Testis (tissue), 3 donors: ENCODE results near the gene SPRED3. TPM values are rescaled to one million over a fixed set of nuclear protein-coding genes. Genes with fewer than 3 reads are reported as not detected.

Source experiments
- DNase-seq: peaks from one replicate; pipeline ENCODE4 v3.0.0-alpha.2; 2019
- H3K27ac ChIP-seq, 2 donors: fragments of 200-600 bp; sonication (generic); one replicate each; pipeline ENCODE4 v1.5.1; 2019
- H3K27me3 ChIP-seq: fragments of 200-600 bp; sonication (generic); one replicate; pipeline ENCODE4 v1.5.1; 2019
- H3K36me3 ChIP-seq: fragments of 200-600 bp; sonication (generic); one replicate; pipeline ENCODE4 v1.5.1; 2017; ENCODE audit warnings: low read depth; ENCODE audit errors: missing control alignments
- H3K4me1 ChIP-seq: fragments of 200-600 bp; sonication (generic); one replicate; pipeline ENCODE4 v1.5.1; 2019
- H3K4me3 ChIP-seq, 2 donors: fragments of 200-600 bp; sonication (generic); one replicate each; pipeline ENCODE4 v1.5.1; 2017 to 2019
- H3K9me3 ChIP-seq: fragments of 200-600 bp; sonication (generic); one replicate; pipeline ENCODE4 v1.5.1; 2017
- POLR2A ChIP-seq: fragments of 450-650 bp; IDR thresholded peaks from one replicate; pipeline ENCODE4 v1.6.1; 2017; ENCODE audit warnings: antibody characterized with exemption, mild to moderate bottlenecking, moderate library complexity
- WGBS, 2 donors: methylation state at CpG; one replicate each; pipeline ENCODE4 v1.1.5; 2018; 5-methylcytosine and 5-hydroxymethylcytosine counted together
- intact Hi-C: fragments of 100-400 bp; cut with DNase I; formaldehyde crosslinking; loops from one replicate; pipeline ENCODE4 v1.15.1; 2023; ENCODE audit warnings: low total_unique reads
- polyA plus RNA-seq: library from polyadenylated mRNA; stranded (reverse); fragments of 350-450 nt; fragmentation: Illumina TruSeq; extraction: RNeasy Lipid Tissue Mini Kit (QIAGEN cat#74804); gene quantifications from one replicate; pipeline ENCODE4 v1.2.3, GENCODE V29; 2014; ENCODE audit warnings: low read depth, low replicate concordance; ENCODE audit not compliant: insufficient read depth
- total RNA-seq, 2 donors: library from RNA; depleted of rRNA; stranded (reverse); fragments of >200 nt; gene quantifications; one replicate each; pipeline ENCODE4 v1.2.3, GENCODE V29; 2016
- TF ChIP-seq, protein P1 (sequence below), 3 experiments: fragments of 450-650 bp in 2 of 3; fragments of 200-600 bp in 1 of 3; sonication (generic) in 1 of 3; IDR thresholded peaks; one replicate each; pipeline ENCODE4 v1.5.1; 2016 to 2019; ENCODE audit warnings: antibody characterized with exemption in 3 of 3, mild to moderate bottlenecking in 2 of 3, moderate library complexity in 1 of 3

The SPRED3 gene
- total and polyA plus RNA-seq, 3 donors from 2014 or later = 1.7 to 2.6 (median 2.2) TPM

DNA sequence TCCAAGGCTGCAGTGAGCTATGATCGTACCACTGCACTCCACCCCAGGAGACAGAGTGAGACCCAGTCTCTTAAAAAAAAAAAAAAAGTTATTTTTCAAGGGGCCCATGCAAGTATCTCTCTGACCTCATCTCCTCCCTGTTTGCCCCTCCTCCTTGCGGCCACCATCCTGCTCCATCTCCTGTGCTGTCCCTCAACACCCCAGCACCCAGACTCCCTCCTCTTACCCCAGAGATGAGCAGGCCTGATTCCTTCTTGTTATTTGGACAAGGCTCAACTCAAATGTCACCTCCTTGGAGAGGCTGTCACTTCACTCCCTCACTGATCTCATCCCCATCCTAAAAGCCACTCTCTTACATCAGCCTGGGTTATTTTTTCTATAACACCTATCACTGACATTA is 49.4 kb downstream of the SPRED3 start:
- WGBS, 2 donors = 55 to 87% methylated on average over 2 of the region's 2 CpGs

DNA sequence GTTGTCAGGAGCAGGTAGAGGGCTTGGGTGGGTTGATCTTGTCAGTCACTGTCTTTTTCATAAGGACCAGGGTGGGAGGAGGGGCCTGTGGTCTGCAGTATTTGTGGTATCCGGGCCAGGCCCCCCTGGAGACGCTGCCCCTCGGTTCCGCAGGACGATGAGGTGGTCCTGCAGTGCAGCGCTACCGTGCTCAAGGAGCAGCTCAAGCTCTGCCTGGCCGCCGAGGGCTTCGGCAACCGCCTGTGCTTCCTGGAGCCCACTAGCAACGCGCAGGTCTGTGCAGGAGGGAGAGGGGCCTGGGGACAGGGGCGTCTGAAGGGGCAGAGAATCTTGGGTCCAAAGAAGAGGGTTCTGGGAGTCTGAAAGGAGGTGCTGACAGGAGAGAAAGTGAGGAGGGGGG is 52.1 kb downstream of the SPRED3 start:
- TF ChIP-seq POLR2A = no peak
- TF ChIP-seq, protein P1, sequence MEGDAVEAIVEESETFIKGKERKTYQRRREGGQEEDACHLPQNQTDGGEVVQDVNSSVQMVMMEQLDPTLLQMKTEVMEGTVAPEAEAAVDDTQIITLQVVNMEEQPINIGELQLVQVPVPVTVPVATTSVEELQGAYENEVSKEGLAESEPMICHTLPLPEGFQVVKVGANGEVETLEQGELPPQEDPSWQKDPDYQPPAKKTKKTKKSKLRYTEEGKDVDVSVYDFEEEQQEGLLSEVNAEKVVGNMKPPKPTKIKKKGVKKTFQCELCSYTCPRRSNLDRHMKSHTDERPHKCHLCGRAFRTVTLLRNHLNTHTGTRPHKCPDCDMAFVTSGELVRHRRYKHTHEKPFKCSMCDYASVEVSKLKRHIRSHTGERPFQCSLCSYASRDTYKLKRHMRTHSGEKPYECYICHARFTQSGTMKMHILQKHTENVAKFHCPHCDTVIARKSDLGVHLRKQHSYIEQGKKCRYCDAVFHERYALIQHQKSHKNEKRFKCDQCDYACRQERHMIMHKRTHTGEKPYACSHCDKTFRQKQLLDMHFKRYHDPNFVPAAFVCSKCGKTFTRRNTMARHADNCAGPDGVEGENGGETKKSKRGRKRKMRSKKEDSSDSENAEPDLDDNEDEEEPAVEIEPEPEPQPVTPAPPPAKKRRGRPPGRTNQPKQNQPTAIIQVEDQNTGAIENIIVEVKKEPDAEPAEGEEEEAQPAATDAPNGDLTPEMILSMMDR (IDR thresholded peaks at IDR 0.05) = no peak
- no peaks in the 10 kb centered on the region for H3K4me1 ChIP-seq
- H3K27me3 ChIP-seq = no peaks in the 10 kb centered on the region
- DNase-seq = no peak
- 80 to 83% methylated on average over 13 to 14 of the region's 14 CpGs for WGBS, 2 donors
- no peaks in the 10 kb centered on the region for H3K36me3 ChIP-seq
- H3K4me3 ChIP-seq = no peak overlapping the region
- H3K27ac ChIP-seq = no peak overlapping the region
- no peaks in the 10 kb centered on the region for H3K9me3 ChIP-seq
- intact Hi-C loops = no loop called here

More for the DNA sequence above, 49.4 kb downstream of the SPRED3 start:
- Histone ChIP-seq H3K27ac (no peak overlapping the region), H3K9me3 (no peaks in the 10 kb centered on the region), H3K4me3 (no peak overlapping the region), H3K36me3 (no peaks in the 10 kb centered on the region), H3K4me1 (no peaks in the 10 kb centered on the region), H3K27me3 (no peaks in the 10 kb centered on the region)
- no peak for DNase-seq
- intact Hi-C loops = no loop called here
- TF ChIP-seq, protein P1 (IDR thresholded peaks at IDR 0.05) = no peak
- TF ChIP-seq POLR2A = no peak

DNA sequence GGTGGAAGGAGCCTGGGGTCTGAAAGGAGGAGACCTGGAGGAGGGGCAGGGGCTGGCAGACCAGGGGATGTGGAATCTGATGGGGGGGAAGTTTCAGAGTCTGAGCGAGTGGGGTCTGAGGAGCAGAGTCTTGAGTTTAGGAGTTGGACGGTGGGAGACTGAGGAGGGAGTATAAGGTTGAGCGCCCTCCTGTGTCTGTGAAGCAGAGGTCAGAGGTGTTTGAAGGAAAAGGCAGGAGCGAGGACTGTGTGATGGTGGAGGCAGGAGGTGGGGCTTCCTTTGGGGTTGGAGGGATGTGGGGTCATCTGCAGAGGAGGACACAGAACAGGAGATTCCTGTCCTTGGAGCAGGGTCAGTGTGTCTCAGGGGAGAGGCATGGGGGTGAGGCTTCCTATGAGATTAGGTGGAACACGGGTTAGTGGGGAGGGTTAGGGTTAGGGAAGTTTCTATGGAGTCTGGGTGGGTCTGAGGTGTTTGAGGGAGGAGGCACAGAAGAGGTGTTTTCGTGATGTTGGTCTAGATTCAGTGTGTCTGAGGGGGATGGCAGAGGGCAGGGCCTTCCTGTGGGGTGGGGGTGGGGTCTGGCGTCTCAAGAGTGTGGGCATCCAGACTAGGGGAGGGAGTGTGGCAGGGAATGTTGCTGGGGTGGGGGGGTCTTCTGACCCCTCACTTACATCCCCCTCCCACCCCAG is 53.3 kb downstream of the SPRED3 start:
- 53 to 56% methylated on average over 7 of the region's 7 CpGs for WGBS, 2 donors
- DNase-seq = no peak
- no peak overlapping the region for H3K4me3 ChIP-seq
- H3K27ac ChIP-seq = no peak overlapping the region
- intact Hi-C loops = no loop called here
- H3K4me1 ChIP-seq = no peaks in the 10 kb centered on the region
- TF ChIP-seq, protein P1 (IDR thresholded peaks at IDR 0.05) = no peak
- no peak for TF ChIP-seq POLR2A
- no peaks in the 10 kb centered on the region for H3K36me3 ChIP-seq
- H3K9me3 ChIP-seq = no peaks in the 10 kb centered on the region
- H3K27me3 ChIP-seq = no peaks in the 10 kb centered on the region

DNA sequence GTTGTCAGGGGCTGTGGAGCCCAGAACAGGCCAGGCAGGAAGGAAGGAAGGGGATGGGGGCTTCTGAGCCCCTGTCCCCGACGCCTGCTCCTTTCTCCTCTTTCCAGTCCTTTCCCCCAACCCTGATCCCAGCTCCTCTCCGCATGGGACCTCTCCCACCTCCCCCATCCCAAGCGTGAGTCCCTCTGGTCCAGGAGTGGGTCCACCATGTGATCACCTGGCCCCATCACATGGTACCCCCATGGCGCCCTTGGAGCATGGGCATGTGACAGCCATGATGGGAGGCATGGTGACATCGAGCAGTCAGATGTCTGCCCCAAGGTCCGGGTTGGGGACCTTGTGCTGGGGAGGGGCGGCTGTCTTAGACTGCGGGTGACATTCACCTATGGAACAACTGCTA is 54.2 kb downstream of the SPRED3 start:
- intact Hi-C loops = no loop called here
- Histone ChIP-seq H3K9me3 (no peaks in the 10 kb centered on the region), H3K27ac (no peak overlapping the region), H3K27me3 (no peaks in the 10 kb centered on the region), H3K36me3 (no peaks in the 10 kb centered on the region), H3K4me1 (no peaks in the 10 kb centered on the region), H3K4me3 (no peak overlapping the region)
- no peak for DNase-seq
- 89 to 90% methylated on average over 9 of the region's 9 CpGs for WGBS, 2 donors
- TF ChIP-seq, protein P1 (IDR thresholded peaks at IDR 0.05) = no peak
- TF ChIP-seq POLR2A = no peak

DNA sequence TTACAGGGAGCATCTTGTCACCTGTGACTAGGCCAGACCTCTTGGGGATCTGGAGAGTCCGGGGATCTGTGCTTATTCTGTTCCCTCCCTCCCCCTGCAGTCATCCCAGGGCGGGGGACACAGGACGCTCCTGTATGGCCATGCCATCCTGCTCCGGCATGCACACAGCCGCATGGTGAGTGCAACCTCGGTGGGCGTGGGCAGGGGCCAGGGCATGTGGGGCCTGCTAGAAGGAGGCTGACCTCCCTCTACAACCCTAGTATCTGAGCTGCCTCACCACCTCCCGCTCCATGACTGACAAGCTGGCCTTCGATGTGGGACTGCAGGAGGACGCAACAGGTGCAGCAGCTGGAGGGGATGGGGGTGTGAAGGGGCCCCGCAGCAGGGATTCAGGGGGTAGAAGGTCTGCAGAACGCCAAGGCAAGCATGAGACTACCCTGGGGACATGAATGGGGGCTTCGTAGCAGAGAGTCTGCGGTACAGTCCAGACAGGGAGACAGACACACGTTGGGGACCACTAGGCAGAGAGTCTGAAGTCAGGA is 55.0 kb downstream of the SPRED3 start:
- no peaks in the 10 kb centered on the region for H3K9me3 ChIP-seq
- no peaks in the 10 kb centered on the region for H3K4me1 ChIP-seq
- DNase-seq = no peak
- WGBS, 2 donors = 91 to 96% methylated on average over 14 to 15 of the region's 15 CpGs
- intact Hi-C loops = no loop called here
- H3K27ac ChIP-seq = no peak overlapping the region
- H3K36me3 ChIP-seq = no peaks in the 10 kb centered on the region
- TF ChIP-seq POLR2A = no peak
- TF ChIP-seq, protein P1 (IDR thresholded peaks at IDR 0.05) = no peak
- H3K4me3 ChIP-seq = no peak overlapping the region
- no peaks in the 10 kb centered on the region for H3K27me3 ChIP-seq
